Endothelial cell of umbilical vein (primary cell): Measurements from ENCODE around the gene NUP37. TPM values are rescaled to one million over a fixed set of nuclear protein-coding genes. Genes with fewer than 3 reads are reported as not detected.

Experiments used
- BruUV-seq: library from RNA; stranded (reverse); fragments of 400-500 nt; replicated peaks from 2 replicates; lab custom pipeline; 2021; lab: Mats Ljungman, UMichigan
- CTCF ChIA-PET: fragments of 300-600, 350-600 bp; sonication (Branson Sonifier 250); formaldehyde crosslinking; loops from one replicate; lab custom pipeline; 2021; ENCODE audit warnings: antibody characterized with exemption, inconsistent platforms; lab: Charles Lee
- POLR2A ChIA-PET: fragments of 300-600, 350-600 bp; sonication (Branson Sonifier 250); formaldehyde crosslinking; loops from one replicate; lab custom pipeline; 2021; ENCODE audit warnings: antibody characterized with exemption, inconsistent platforms; lab: Charles Lee
- DNase-seq: peaks from one replicate; pipeline ENCODE4 v3.0.0-alpha.2; 2011; ENCODE audit warnings: low read depth, low spot score
- FAIRE-seq: peaks from 2 replicates; lab custom pipeline; 2011; peaks lifted over from hg19 to GRCh38; lab: Jason Lieb, UNC
- H2AFZ ChIP-seq: 2 replicates; pipeline ENCODE4 v1.6.0; 2012; ENCODE audit warnings: low read depth, low read length, control low read depth, inconsistent platforms
- H3K27ac ChIP-seq: 2 replicates; pipeline ENCODE4 v1.5.1; 2011; ENCODE audit warnings: low read depth, mild to moderate bottlenecking, control low read depth, low read length, moderate library complexity; ENCODE audit not compliant: insufficient read depth
- H3K27me3 ChIP-seq, 2 experiments: 2 replicates each; pipeline versions ENCODE4 v1.6.0 to v1.6.1; 2011; ENCODE audit warnings: low read length in 2 of 2, mixed read lengths in 1 of 2; ENCODE audit not compliant: control insufficient read depth in 2 of 2, insufficient read depth in 2 of 2
- H3K36me3 ChIP-seq, 2 experiments: 2 replicates in 1 of 2; 3 replicates in 1 of 2; pipeline ENCODE4 v1.5.1; 2011; ENCODE audit warnings: low read length in 2 of 2, mild to moderate bottlenecking in 1 of 2, moderate library complexity in 1 of 2; ENCODE audit not compliant: control insufficient read depth in 2 of 2, insufficient read depth in 2 of 2; ENCODE audit errors: extremely low read depth in 1 of 2
- H3K4me1 ChIP-seq: 3 replicates; pipeline ENCODE4 v1.5.1; 2011; ENCODE audit warnings: mild to moderate bottlenecking, low read length; ENCODE audit not compliant: control insufficient read depth, insufficient read depth; ENCODE audit errors: extremely low read depth
- H3K4me2 ChIP-seq: 2 replicates; pipeline ENCODE4 v1.6.1; 2011; ENCODE audit warnings: low read length, control low read depth, mixed read lengths; ENCODE audit not compliant: insufficient read depth
- H3K4me3 ChIP-seq, 3 experiments: fragments of 200-600 bp in 1 of 3; sonication (generic), shearing (Covaris generic) in 1 of 3; replicated peaks in 1 of 3; 2 replicates each; pipeline ENCODE4 v1.5.1; 2011 to 2016; ENCODE audit warnings: control low read depth in 3 of 3, low read length in 3 of 3, mild to moderate bottlenecking in 2 of 3, inconsistent platforms in 1 of 3, low read depth in 1 of 3, moderate library complexity in 1 of 3; ENCODE audit not compliant: insufficient read depth in 1 of 3
- H3K79me2 ChIP-seq: 2 replicates; pipeline ENCODE4 v1.6.0; 2012; ENCODE audit warnings: low read length, inconsistent platforms; ENCODE audit not compliant: control insufficient read depth, insufficient read depth
- H3K9ac ChIP-seq: replicated peaks from 2 replicates; pipeline ENCODE3; 2011; ENCODE audit warnings: low read length, control low read depth; ENCODE audit not compliant: insufficient read depth; ENCODE audit errors: extremely low read depth
- H3K9me1 ChIP-seq: replicated peaks from 3 replicates; pipeline ENCODE4 v1.6.0; 2011; ENCODE audit warnings: mild to moderate bottlenecking, low read length; ENCODE audit not compliant: control insufficient read depth, insufficient read depth; ENCODE audit errors: extremely low read depth
- H3K9me3 ChIP-seq: replicated peaks from 2 replicates; pipeline ENCODE4 v1.5.1; 2012; ENCODE audit warnings: low read length, inconsistent platforms; ENCODE audit not compliant: control insufficient read depth, insufficient read depth
- H4K20me1 ChIP-seq: replicated peaks from 2 replicates; pipeline ENCODE3; 2011; ENCODE audit warnings: mild to moderate bottlenecking, low read length; ENCODE audit not compliant: control insufficient read depth, insufficient read depth; ENCODE audit errors: extremely low read depth
- EZH2 ChIP-seq: IDR thresholded peaks from 2 replicates; pipeline ENCODE4 v1.6.1; 2012; ENCODE audit warnings: borderline replicate concordance, low read depth, mild to moderate bottlenecking, moderate library complexity, low read length, inconsistent platforms; ENCODE audit not compliant: severe bottlenecking
- FOS ChIP-seq: IDR thresholded peaks from 2 replicates; pipeline ENCODE4 v1.6.1; 2011; ENCODE audit warnings: mild to moderate bottlenecking, low read length, moderate library complexity, borderline replicate concordance; ENCODE audit not compliant: insufficient read depth
- GATA2 ChIP-seq: IDR thresholded peaks from 2 replicates; pipeline ENCODE4 v1.7.0; 2011; ENCODE audit warnings: low read depth, mild to moderate bottlenecking, moderate library complexity, mixed read lengths, low read length; ENCODE audit not compliant: insufficient read length, insufficient read depth
- JUN ChIP-seq: IDR thresholded peaks from 2 replicates; pipeline ENCODE4 v1.6.1; 2011; ENCODE audit warnings: borderline replicate concordance, low read depth; ENCODE audit not compliant: insufficient read length, insufficient read depth
- MYC ChIP-seq: IDR thresholded peaks from one replicate; pipeline ENCODE4 v1.6.1; 2011; ENCODE audit warnings: mild to moderate bottlenecking, low read depth, low read length
- POLR2A ChIP-seq: IDR thresholded peaks from 2 replicates; pipeline ENCODE4 v1.6.1; 2012; ENCODE audit warnings: low read depth, mild to moderate bottlenecking, control low read depth, low read length
- POLR2AphosphoS5 ChIP-seq: IDR thresholded peaks from 2 replicates; pipeline ENCODE4 v1.6.1; 2012; ENCODE audit warnings: low read depth, mild to moderate bottlenecking, control low read depth, low read length, moderate library complexity; ENCODE audit not compliant: insufficient read depth
- dilution Hi-C: fragments of 300-500 bp; cut with MboI; formaldehyde crosslinking; loops from one replicate; pipeline ENCODE4 v1.15.0; 2019; ENCODE audit warnings: low sequenced_read_pairs; ENCODE audit not compliant: extremely low pct_ligation_motif_present
- intact Hi-C: fragments of 100-400 bp; cut with micrococcal nuclease; formaldehyde crosslinking; loops from one replicate; pipeline ENCODE4 v1.10.0; 2022
- polyA plus RNA-seq, 4 experiments: library from polyadenylated mRNA; depleted of rRNA in 3 of 4; stranded (reverse) in 3 of 4; unstranded in 1 of 4; fragments of >200 nt; gene quantifications; 2 replicates each; pipeline versions ENCODE4 v1.2.1 to v1.2.3, GENCODE V29; 2011 to 2012; ENCODE audit warnings: missing spikeins in 1 of 4
- total RNA-seq: library from RNA; stranded (reverse); gene quantifications from 2 replicates; pipeline ENCODE4 v1.2.3, GENCODE V29; 2021
- TF ChIP-seq, protein P1 (sequence below): IDR thresholded peaks from 2 replicates; pipeline ENCODE4 v1.6.1; 2011; ENCODE audit not compliant: insufficient read depth, insufficient read length
- TF ChIP-seq, protein P2 (sequence below), 2 donors: IDR thresholded peaks; 1 replicate in 1 of 2; 2 replicates in 1 of 2; pipeline ENCODE4 v1.5.1; 2011; ENCODE audit warnings: low read length in 2 of 2, mild to moderate bottlenecking in 2 of 2, moderate library complexity in 2 of 2, control low read depth in 1 of 2, inconsistent platforms in 1 of 2, low read depth in 1 of 2; ENCODE audit not compliant: insufficient read depth in 1 of 2; ENCODE audit errors: extremely low read depth in 1 of 2

NUP37 gene
- total and polyA plus RNA-seq, 2 donors (not counting 3 experiments of a cell fraction or from before 2014, with no cell fraction given), result 25.0 to 46.8 TPM

DNA sequence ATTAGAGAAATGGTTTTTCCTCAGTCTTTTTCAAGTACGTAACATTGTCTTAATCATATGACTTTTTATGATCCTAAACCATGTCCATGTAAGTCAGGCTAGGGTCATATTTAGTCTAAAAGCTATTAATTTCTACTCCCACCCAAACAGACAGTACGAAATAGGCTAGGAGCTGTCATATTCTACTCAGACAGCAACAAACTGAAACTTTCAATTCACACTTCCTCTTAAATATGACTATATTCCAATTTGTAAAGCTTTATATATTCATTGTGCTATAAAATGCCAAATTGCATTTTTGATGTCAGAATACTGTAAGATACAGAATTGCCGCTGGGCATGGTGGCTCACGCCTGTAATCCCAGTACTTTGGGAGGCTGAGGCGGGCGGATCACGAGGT is 3.5 kb downstream of the NUP37 start:
- FAIRE-seq (no peak), DNase-seq (no peak)
- CTCF ChIA-PET, result interaction anchor here (1.0 to 1.4 kb wide), 2 partner anchors 368 kb away, joined by 3 to 5 read pairs; no protein-coding TSS in a partner anchor
- Histone ChIP-seq H3K9me3 (no peaks in the 10 kb centered on the region), H3K4me2 (no peak overlapping the region), H4K20me1 (no peaks in the 10 kb centered on the region), H3K27me3 (no peaks in the 10 kb centered on the region), H3K9ac (no peak overlapping the region), H3K36me3 (peaks cover 0 to 4% of the 10 kb centered on the region in 2 experiments), H3K4me1 (peaks cover 13% of the 10 kb centered on the region), H3K4me3 (no peak overlapping the region), H3K27ac (no peak overlapping the region), H2AFZ (no peak overlapping the region), H3K9me1 (no peaks in the 10 kb centered on the region), H3K79me2 (peaks cover 14% of the 10 kb centered on the region)
- dilution Hi-C loops (no loop called here), intact Hi-C loops (no loop called here)
- no TSS peak for BruUV-seq
- TF ChIP-seq, protein P1, sequence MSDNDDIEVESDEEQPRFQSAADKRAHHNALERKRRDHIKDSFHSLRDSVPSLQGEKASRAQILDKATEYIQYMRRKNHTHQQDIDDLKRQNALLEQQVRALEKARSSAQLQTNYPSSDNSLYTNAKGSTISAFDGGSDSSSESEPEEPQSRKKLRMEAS, result no peak
- no peak for TF ChIP-seq POLR2A
- no peak for TF ChIP-seq EZH2
- TF ChIP-seq, protein P2, sequence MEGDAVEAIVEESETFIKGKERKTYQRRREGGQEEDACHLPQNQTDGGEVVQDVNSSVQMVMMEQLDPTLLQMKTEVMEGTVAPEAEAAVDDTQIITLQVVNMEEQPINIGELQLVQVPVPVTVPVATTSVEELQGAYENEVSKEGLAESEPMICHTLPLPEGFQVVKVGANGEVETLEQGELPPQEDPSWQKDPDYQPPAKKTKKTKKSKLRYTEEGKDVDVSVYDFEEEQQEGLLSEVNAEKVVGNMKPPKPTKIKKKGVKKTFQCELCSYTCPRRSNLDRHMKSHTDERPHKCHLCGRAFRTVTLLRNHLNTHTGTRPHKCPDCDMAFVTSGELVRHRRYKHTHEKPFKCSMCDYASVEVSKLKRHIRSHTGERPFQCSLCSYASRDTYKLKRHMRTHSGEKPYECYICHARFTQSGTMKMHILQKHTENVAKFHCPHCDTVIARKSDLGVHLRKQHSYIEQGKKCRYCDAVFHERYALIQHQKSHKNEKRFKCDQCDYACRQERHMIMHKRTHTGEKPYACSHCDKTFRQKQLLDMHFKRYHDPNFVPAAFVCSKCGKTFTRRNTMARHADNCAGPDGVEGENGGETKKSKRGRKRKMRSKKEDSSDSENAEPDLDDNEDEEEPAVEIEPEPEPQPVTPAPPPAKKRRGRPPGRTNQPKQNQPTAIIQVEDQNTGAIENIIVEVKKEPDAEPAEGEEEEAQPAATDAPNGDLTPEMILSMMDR (IDR thresholded peaks at IDR 0.05; ENCODE audit: extremely low read depth in 1 of 2, insufficient read depth in 1 of 2, low read depth in 1 of 2, low read length in 2 of 2), result no peak
- no peak for TF ChIP-seq MYC
- TF ChIP-seq FOS, result no peak
- TF ChIP-seq JUN, result no peak
- TF ChIP-seq GATA2, result no peak
- no peak for TF ChIP-seq POLR2AphosphoS5
- POLR2A ChIA-PET, result no interaction called here
